ENCODE results near the gene LEMD2. TPM values are rescaled to one million over a fixed set of nuclear protein-coding genes. Genes with fewer than 3 reads are reported as not detected.
A peak's percentile ranks its signal among the peaks of the same experiment; 100 is the strongest.

The LEMD2 gene
- total and polyA plus RNA-seq, 2 donors (not counting 1 experiment from before 2014, with no cell fraction given), result 25.7 to 61.9 TPM

GRCh38 chr6:33772082-33772830, 16.7 kb downstream of the LEMD2 start:
- H3K4me2 ChIP-seq (ENCODE audit: extremely low read depth, insufficient read depth, low read length), result peak overlapping the region; percentile 45
- no peaks in the 10 kb centered on the region for H3K27me3 ChIP-seq (ENCODE audit: control insufficient read depth, insufficient read depth, low read length)
- no peaks in the 10 kb centered on the region for H3K79me2 ChIP-seq (ENCODE audit: control insufficient read depth, insufficient read depth, low read length)
- TF ChIP-seq EZH2 (IDR thresholded peaks at IDR 0.05; ENCODE audit: low read length, missing control alignments) (no peak), CTCF (conservative IDR thresholded peaks at IDR 0.05 in 1 of 2, IDR thresholded peaks at IDR 0.05 in 1 of 2; ENCODE audit: low read depth in 1 of 2, low read length in 2 of 2) (no peak)
- peak overlapping the region in 1 of 4 experiments; percentile 28 for H3K4me3 ChIP-seq (replicated peaks in 1 of 4; ENCODE audit: control extremely low read depth in 1 of 4, insufficient read depth in 1 of 4, low read depth in 3 of 4, low read length in 4 of 4)
- H3K9me3 ChIP-seq (ENCODE audit: control insufficient read depth, insufficient read depth, low read depth, low read length), result no peaks in the 10 kb centered on the region
- peak overlapping the region; percentile 82 for H3K27ac ChIP-seq (ENCODE audit: insufficient read depth, low read length)
- no peak for DNase-seq (ENCODE audit: low read depth in 2 of 2)
- no peak overlapping the region for H2AFZ ChIP-seq (ENCODE audit: low read length)
- peak overlapping the region; percentile 21 for H3K9ac ChIP-seq (ENCODE audit: insufficient read depth, low read length)
- peaks cover 25% of the 10 kb centered on the region for H3K36me3 ChIP-seq (ENCODE audit: control insufficient read depth, insufficient read depth, low read length)
- peaks cover 35% of the 10 kb centered on the region for H3K4me1 ChIP-seq (ENCODE audit: control insufficient read depth, extremely low read depth, insufficient read depth, low read length)
- H4K20me1 ChIP-seq (ENCODE audit: control insufficient read depth, extremely low read depth, insufficient read depth, low read length), result no peaks in the 10 kb centered on the region

GRCh38 chr6:33771146-33772081, 17.5 kb downstream of the LEMD2 start:
- H4K20me1 ChIP-seq (ENCODE audit: control insufficient read depth, extremely low read depth, insufficient read depth, low read length), result no peaks in the 10 kb centered on the region
- H3K9ac ChIP-seq (ENCODE audit: insufficient read depth, low read length), result peak overlapping the region; percentile 21
- no peaks in the 10 kb centered on the region for H3K9me3 ChIP-seq (ENCODE audit: control insufficient read depth, insufficient read depth, low read depth, low read length)
- H3K4me1 ChIP-seq (ENCODE audit: control insufficient read depth, extremely low read depth, insufficient read depth, low read length), result peaks cover 35% of the 10 kb centered on the region
- no peak overlapping the region for H2AFZ ChIP-seq (ENCODE audit: low read length)
- H3K79me2 ChIP-seq (ENCODE audit: control insufficient read depth, insufficient read depth, low read length), result no peaks in the 10 kb centered on the region
- DNase-seq (ENCODE audit: low read depth in 2 of 2), result peak; percentile 86 to 93
- peaks cover 19% of the 10 kb centered on the region for H3K36me3 ChIP-seq (ENCODE audit: control insufficient read depth, insufficient read depth, low read length)
- peak overlapping the region; percentile 82 for H3K27ac ChIP-seq (ENCODE audit: insufficient read depth, low read length)
- peak overlapping the region; percentile 45 for H3K4me2 ChIP-seq (ENCODE audit: extremely low read depth, insufficient read depth, low read length)
- peak overlapping the region in 1 of 4 experiments; percentile 28 for H3K4me3 ChIP-seq (replicated peaks in 1 of 4; ENCODE audit: control extremely low read depth in 1 of 4, insufficient read depth in 1 of 4, low read depth in 3 of 4, low read length in 4 of 4)
- peak; percentile 52 to 78 for TF ChIP-seq CTCF (conservative IDR thresholded peaks at IDR 0.05 in 1 of 2, IDR thresholded peaks at IDR 0.05 in 1 of 2; ENCODE audit: low read depth in 1 of 2, low read length in 2 of 2)
- no peak for TF ChIP-seq EZH2 (IDR thresholded peaks at IDR 0.05; ENCODE audit: low read length, missing control alignments)
- no peaks in the 10 kb centered on the region for H3K27me3 ChIP-seq (ENCODE audit: control insufficient read depth, insufficient read depth, low read length)

- TF ChIP-seq CTCF (conservative IDR thresholded peaks at IDR 0.05 in 1 of 2, IDR thresholded peaks at IDR 0.05 in 1 of 2; ENCODE audit: low read depth in 1 of 2, low read length in 2 of 2), result no peak
- no peak for TF ChIP-seq EZH2 (IDR thresholded peaks at IDR 0.05; ENCODE audit: low read length, missing control alignments)
- H3K79me2 ChIP-seq (ENCODE audit: control insufficient read depth, insufficient read depth, low read length), result no peaks in the 10 kb centered on the region
- no peak overlapping the region for H3K4me3 ChIP-seq (replicated peaks in 1 of 4; ENCODE audit: control extremely low read depth in 1 of 4, insufficient read depth in 1 of 4, low read depth in 3 of 4, low read length in 4 of 4)
- no peaks in the 10 kb centered on the region for H3K9me3 ChIP-seq (ENCODE audit: control insufficient read depth, insufficient read depth, low read depth, low read length)
- H4K20me1 ChIP-seq (ENCODE audit: control insufficient read depth, extremely low read depth, insufficient read depth, low read length), result no peaks in the 10 kb centered on the region
- H2AFZ ChIP-seq (ENCODE audit: low read length), result no peak overlapping the region
- no peak for DNase-seq (ENCODE audit: low read depth in 2 of 2)
- peaks cover 17% of the 10 kb centered on the region for H3K36me3 ChIP-seq (ENCODE audit: control insufficient read depth, insufficient read depth, low read length)
- peaks cover 35% of the 10 kb centered on the region for H3K4me1 ChIP-seq (ENCODE audit: control insufficient read depth, extremely low read depth, insufficient read depth, low read length)
- H3K4me2 ChIP-seq (ENCODE audit: extremely low read depth, insufficient read depth, low read length), result peak overlapping the region; percentile 32
- H3K9ac ChIP-seq (ENCODE audit: insufficient read depth, low read length), result peak overlapping the region; percentile 20
- H3K27ac ChIP-seq (ENCODE audit: insufficient read depth, low read length), result peak overlapping the region; percentile 82
- no peaks in the 10 kb centered on the region for H3K27me3 ChIP-seq (ENCODE audit: control insufficient read depth, insufficient read depth, low read length)
Observed at GRCh38 chr6:33770833-33771145, 18.1 kb downstream of the LEMD2 start.
